ENCODE measurements around the gene TUT4.

Gene TUT4

GRCh38 chr1:52554267-52554640 lies 1.4 kb upstream of the TUT4 start:
- CTCF ChIA-PET = interaction anchor here (1.1 to 3.6 kb wide), 4 partner anchors 15 to 234 kb away, joined by 3 to 14 read pairs (median 4); no protein-coding TSS in a partner anchor
- DNase-seq (ENCODE audit: extremely low spot score) = no peak
- POLR2A ChIA-PET = interaction anchor here (0.9 kb wide), 1 partner anchor 48 kb away, joined by 3 read pairs; the partner anchor contains the start of gene GPX7
- TF ChIP-seq CTCF (IDR thresholded peaks at IDR 0.05; ENCODE audit: control extremely low read depth, extremely low read depth, low read depth, missing control alignments) = no peak

GRCh38 chr1:52553362-52554266 lies 722 bp upstream of the TUT4 start:
- TF ChIP-seq CTCF (IDR thresholded peaks at IDR 0.05; ENCODE audit: control extremely low read depth, extremely low read depth, low read depth, missing control alignments) = no peak
- CTCF ChIA-PET = interaction anchor here (0.8 to 3.6 kb wide), 6 partner anchors 13 to 234 kb away, joined by 3 to 14 read pairs (median 4); no protein-coding TSS in a partner anchor
- POLR2A ChIA-PET = interaction anchor here (0.6 to 1.0 kb wide), 3 partner anchors 37 to 149 kb away, joined by 3 to 6 read pairs (median 3); partner anchors contain the start of genes GPX7, ORC1 and PRPF38A
- peak; percentile 92 for DNase-seq (ENCODE audit: extremely low spot score)

GRCh38 chr1:52552236-52552504 lies 722 bp downstream of the TUT4 start:
- CTCF ChIA-PET = no interaction called here
- no peak for TF ChIP-seq CTCF (IDR thresholded peaks at IDR 0.05; ENCODE audit: control extremely low read depth, extremely low read depth, low read depth, missing control alignments)
- DNase-seq (ENCODE audit: extremely low spot score) = peak; percentile 33
- POLR2A ChIA-PET = no interaction called here

GRCh38 chr1:52551507-52552235 lies 1.2 kb downstream of the TUT4 start:
- no peak for TF ChIP-seq CTCF (IDR thresholded peaks at IDR 0.05; ENCODE audit: control extremely low read depth, extremely low read depth, low read depth, missing control alignments)
- ChIA-PET POLR2A (no interaction called here), CTCF (no interaction called here)
- no peak for DNase-seq (ENCODE audit: extremely low spot score)

GRCh38 chr1:52550447-52550846 lies 2.4 kb downstream of the TUT4 start:
- TF ChIP-seq CTCF (IDR thresholded peaks at IDR 0.05; ENCODE audit: control extremely low read depth, extremely low read depth, low read depth, missing control alignments) = no peak
- POLR2A ChIA-PET = no interaction called here
- no peak for DNase-seq (ENCODE audit: extremely low spot score)
- CTCF ChIA-PET = no interaction called here

GRCh38 chr1:52549267-52549666 lies 3.6 kb downstream of the TUT4 start:
- no peak for DNase-seq (ENCODE audit: extremely low spot score)
- ChIA-PET POLR2A (no interaction called here), CTCF (interaction anchor here (1.1 to 1.5 kb wide), 3 partner anchors 9 to 52 kb away, joined by 3 to 5 read pairs (median 3); no protein-coding TSS in a partner anchor)
- TF ChIP-seq CTCF (IDR thresholded peaks at IDR 0.05; ENCODE audit: control extremely low read depth, extremely low read depth, low read depth, missing control alignments) = no peak
